PC-9 (cell line): ENCODE results near the gene SLC26A6.

Experiments
- EZH2 ChIP-seq: fragments of 200-600 bp; sonication (generic); IDR thresholded peaks from 2 replicates; pipeline ENCODE4 v1.8.0; 2017; ENCODE audit warnings: antibody characterized with exemption, low read depth
- TF ChIP-seq, protein P1 (sequence below): fragments of 200-600 bp; sonication (generic); conservative IDR thresholded peaks from 2 replicates; pipeline ENCODE4 v1.6.1; 2017; ENCODE audit warnings: mixed run types, antibody characterized with exemption, mild to moderate bottlenecking, moderate library complexity

DNA sequence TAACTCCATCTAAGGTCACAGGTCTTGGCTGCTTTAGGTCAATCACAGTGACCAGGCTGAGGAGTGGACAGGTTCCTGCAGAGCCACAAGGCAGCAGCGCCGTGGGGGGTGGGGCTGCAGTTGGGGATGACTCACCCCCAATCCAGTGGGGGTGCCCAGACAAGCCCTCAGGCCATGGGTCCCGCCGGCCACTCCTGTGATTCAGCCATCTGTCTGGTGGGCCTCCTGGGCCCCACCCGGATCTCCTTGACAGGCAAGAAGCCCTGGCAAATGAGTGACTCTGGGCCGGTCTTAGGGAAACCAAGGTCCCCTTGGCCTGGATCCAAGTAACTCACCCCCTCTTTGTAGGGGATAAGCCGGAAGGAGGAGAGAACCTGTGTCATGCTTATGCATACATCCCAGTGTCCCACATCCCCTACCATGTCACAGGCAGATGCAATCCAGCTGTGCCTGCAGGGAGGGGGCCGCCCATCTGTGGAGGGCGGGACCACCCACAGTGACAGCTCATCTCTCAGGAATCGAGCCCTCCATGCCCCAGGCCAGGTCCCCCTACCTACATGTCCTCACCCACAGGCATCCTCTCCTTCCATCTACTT, 39.6 kb downstream of the SLC26A6 start:
- TF ChIP-seq, protein P1, sequence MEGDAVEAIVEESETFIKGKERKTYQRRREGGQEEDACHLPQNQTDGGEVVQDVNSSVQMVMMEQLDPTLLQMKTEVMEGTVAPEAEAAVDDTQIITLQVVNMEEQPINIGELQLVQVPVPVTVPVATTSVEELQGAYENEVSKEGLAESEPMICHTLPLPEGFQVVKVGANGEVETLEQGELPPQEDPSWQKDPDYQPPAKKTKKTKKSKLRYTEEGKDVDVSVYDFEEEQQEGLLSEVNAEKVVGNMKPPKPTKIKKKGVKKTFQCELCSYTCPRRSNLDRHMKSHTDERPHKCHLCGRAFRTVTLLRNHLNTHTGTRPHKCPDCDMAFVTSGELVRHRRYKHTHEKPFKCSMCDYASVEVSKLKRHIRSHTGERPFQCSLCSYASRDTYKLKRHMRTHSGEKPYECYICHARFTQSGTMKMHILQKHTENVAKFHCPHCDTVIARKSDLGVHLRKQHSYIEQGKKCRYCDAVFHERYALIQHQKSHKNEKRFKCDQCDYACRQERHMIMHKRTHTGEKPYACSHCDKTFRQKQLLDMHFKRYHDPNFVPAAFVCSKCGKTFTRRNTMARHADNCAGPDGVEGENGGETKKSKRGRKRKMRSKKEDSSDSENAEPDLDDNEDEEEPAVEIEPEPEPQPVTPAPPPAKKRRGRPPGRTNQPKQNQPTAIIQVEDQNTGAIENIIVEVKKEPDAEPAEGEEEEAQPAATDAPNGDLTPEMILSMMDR, result no peak
- TF ChIP-seq EZH2, result no peak
